A549 treated with CORT108297 at 1 μM for 4 hours (cell line): ENCODE measurements around the gene DMRTC1B. TPM values are rescaled to one million over a fixed set of nuclear protein-coding genes. Genes with fewer than 3 reads are reported as not detected.

Source experiments
- total RNA-seq: library from RNA; stranded (reverse); fragments of 200-300 nt; extraction: Qiagen RNA extraction; gene quantifications from 5 replicates; pipeline ENCODE4 v1.2.3, GENCODE V29; 2022

DMRTC1B gene, protein sequence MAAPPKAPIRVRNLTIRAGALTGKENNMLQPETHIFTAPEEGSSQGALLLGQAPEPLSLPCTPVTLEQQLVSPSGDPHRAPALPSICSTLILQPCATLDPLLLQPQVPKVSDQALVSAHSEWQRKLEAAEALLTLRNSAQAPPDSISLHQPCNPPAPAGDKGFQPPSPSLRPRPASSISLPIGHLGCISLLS
- total RNA-seq = 0.09 to 0.24 TPM in 2 of 5 replicates, not detected in the others

DNA sequence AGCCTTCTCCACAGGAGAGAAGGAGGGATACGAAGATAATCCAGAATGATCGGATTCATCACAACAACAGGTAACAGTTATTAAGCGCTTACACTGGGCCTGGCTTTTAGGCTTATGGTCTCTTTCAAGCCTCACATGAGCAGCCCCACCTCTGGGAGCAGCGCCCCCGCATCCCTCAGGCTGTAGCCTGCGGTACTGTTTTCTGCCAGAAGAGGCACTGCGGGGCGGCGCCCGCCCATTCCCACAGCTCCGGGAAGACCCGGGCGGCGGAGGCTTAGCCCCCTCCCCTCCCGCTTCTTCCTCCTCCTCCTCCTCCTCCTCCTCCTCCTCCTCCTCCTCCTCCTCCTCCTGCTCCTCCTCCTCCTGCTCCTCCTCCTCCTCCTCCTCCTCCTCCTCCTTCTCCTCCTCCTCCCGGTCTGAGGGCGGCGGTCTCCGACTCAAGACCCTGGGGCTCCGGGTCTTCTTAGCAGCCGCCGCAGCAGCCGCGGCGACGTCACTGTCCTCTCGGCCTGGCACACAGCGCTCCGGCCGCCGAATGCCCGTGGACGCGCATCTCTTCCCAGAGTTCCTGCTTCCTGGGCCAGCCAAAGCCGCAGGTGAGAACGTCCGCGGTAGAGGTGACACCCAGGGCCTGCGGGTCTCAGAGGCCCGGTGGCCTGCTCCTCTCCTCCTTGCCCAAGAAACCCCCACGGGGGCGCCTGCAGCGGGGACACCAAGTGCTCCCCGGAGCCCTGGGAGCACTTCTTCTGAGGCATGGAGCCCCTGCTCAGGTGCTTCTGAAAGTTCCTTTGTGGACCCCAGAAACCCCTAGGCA lies at the start of gene DMRTC1B:
DMRTC1B (plus strand) TSS at position 238 of the 814 bp plus-strand sequence. CDS start 68,246 bp downstream, outside the sequence.

DNA sequence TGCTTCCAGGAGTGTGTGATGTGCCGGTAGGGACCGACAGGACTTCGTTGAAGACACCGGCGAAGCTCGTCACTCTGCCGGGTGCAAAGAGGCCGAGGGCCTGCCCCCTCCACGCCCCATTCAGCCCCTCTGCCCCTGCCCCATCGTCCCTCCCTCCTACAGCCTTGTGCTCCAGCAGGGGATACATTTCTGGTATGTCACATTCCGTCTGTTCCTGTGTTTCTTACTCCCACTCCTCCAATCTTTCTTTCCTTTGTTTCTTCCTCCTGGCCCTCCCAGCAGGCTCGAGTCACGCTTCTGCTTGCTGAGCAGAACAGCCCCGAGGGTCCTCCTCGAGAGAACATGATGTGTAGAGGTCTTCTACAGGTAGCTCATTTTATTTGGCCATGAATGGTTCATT lies 5.9 kb downstream of the DMRTC1B start, which contains the start of gene FAM236B:
FAM236B (minus strand) TSS at position 101 of the 400 bp plus-strand sequence; CDS start at position 1, 100 bp downstream.

DNA sequence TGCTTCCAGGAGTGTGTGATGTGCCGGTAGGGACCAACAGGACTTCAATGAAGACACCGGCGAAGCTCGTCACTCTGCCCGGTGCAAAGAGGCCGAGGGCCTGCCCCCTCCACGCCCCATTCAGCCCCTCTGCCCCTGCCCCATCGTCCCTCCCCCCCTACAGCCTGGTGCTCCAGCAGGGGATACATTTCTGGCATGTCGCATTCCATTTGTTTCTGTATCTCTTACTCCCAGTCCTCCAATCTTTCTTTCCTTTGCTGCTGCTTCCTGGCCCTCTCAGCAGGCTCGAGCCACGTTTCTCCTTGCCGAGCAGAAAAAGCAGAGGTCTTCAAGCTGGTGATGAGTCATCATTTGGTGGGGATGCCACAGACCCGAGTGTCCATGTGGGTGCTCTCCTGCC lies 31.4 kb downstream of the DMRTC1B start, which contains the start of gene FAM236D:
FAM236D (minus strand) TSS at position 101 of the 400 bp plus-strand sequence; CDS start at position 1, 100 bp downstream.

Other genes starting within 250 kb of the DMRTC1B start
- gene HDAC8, start 204.0 kb upstream of the DMRTC1B start, total RNA-seq = 23.5 to 27.7 TPM (median 27.3 TPM) in 5 replicates
- 19.6 to 26.4 TPM (median 24.5 TPM) in 5 replicates for gene PHKA1, start 62.6 kb upstream of the DMRTC1B start, total RNA-seq
- not detected in 5 replicates for gene FAM236B, start 5.8 kb downstream of the DMRTC1B start, total RNA-seq
- not detected in 5 replicates for gene FAM236D, start 31.3 kb downstream of the DMRTC1B start, total RNA-seq
- not detected in 5 replicates for gene FAM236C, start 135.7 kb downstream of the DMRTC1B start, total RNA-seq
- gene FAM236A, start 161.3 kb downstream of the DMRTC1B start, total RNA-seq = not detected in 5 replicates
- gene DMRTC1, start 166.9 kb downstream of the DMRTC1B start, total RNA-seq = 0.07 TPM in 1 of 5 replicates, not detected in the others
- gene PABPC1L2B, start 226.0 kb downstream of the DMRTC1B start, total RNA-seq = not detected in 5 replicates